ENCODE measurements around the gene ARFGAP3. TPM values are rescaled to one million over a fixed set of nuclear protein-coding genes. Genes with fewer than 3 reads are reported as not detected.
A peak's percentile ranks its signal among the peaks of the same experiment; 100 is the strongest.
"Not testable (repeated sequence)": the region's sequence is repeated elsewhere in the genome, so short reads cannot be mapped to it uniquely, and the experiment has no call there.

ARFGAP3 gene
- total RNA-seq, 1 donor from 2014 or later = 78.2 TPM

DNA sequence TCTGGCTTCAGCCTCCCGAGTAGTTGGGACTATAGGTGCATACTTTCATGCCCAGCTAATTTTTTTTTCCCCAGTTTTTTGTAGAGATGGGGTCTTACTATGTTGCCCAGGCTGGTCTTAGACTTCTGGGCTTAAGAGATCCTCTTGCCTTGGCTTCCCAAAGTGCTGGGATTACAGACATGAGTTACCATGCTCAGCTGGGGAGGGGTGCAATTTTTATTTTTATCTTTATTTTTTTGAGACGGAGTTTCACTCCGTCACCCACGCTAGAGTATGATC, 86.7 kb downstream of the ARFGAP3 start:
- no peak for DNase-seq (ENCODE audit: low read depth)

- DNase-seq (ENCODE audit: low read depth) = peak; percentile 95
These were observed 87.3 kb downstream of the ARFGAP3 start for GRCh38 chr22:42769574-42770447.

DNA sequence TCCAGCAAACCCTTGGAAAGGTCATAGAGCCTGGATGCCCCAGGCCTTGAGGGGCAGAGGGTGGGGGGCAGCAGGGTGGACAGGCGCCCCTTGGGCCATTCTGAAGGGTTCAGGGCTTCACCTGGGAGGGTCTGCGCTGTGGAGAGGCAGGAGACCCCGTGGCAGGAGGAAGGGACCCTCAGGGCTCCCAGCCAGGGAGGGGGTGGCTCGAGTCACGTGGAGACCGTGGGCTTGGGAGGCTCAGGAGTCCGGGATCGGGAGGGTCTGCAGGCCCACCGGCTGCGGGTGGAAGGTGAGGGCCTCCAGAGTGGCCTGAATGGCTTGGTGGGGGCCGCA, 87.9 kb downstream of the ARFGAP3 start:
- no peak for DNase-seq (ENCODE audit: low read depth)

GRCh38 chr22:42768385-42769035, 88.6 kb downstream of the ARFGAP3 start:
- DNase-seq (ENCODE audit: low read depth) = no peak

DNA sequence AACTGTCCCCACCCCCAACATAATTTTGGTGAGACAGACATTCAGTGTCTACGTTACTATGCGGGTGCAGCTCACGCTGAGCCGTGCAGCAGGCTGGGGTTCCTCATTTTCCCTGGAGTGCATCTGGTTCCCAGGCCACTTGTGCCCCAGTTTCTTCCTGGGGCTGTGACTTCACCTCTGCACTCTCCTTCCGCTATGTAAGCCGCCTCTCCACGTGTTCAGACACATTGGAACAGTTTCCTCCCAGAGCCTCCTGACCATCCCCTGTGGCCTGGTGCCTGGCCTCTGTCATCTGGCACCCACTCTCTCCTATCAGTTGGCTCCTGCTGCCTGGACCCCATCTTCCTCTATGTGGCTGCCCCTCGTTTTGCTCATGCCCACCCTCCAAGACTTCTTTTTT, 90.2 kb downstream of the ARFGAP3 start:
- DNase-seq (ENCODE audit: low read depth) = no peak

GRCh38 chr22:42764895-42765363, 92.1 kb downstream of the ARFGAP3 start:
- no peak for DNase-seq (ENCODE audit: low read depth)

- DNase-seq (ENCODE audit: low read depth) = no peak
These were observed 93.0 kb downstream of the ARFGAP3 start for GRCh38 chr22:42763965-42764480.

DNA sequence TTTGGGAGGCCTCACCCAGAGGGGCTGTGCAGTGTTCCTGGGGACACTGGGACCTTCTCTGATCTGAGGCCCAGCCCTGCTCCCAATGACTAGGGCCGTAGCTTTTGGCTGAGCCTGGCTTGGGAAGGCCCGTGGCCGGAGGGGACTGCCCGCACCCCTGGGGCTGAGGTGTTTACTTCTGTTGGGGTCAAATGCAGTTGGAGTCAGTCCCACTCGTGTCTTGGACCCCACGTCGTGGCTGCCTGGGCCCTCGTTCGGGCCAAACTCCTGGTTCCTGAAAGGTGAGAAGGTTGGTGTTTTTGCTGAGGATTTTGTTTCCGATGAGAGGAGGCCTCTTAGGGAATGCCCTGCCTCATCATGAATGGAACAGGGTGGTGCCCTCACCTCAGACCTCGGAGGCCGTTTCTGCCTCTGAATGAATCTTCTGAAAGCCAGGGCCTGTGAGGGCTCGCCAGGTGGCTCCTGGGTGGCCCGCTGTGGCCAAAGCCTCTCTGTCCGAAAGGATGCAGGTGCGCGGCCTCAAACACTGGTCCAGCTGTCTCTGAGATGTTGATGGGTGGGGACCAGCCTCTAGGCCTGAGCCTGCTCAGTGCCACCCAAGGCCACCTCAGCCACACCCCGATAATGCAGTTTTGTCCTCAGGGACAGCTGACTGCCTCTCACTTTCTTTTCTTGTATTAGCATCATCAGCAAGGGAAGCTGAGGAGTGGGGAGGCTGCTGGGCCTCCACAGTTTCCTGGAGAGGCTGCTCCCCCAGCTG, 96.1 kb downstream of the ARFGAP3 start:
- no peak for DNase-seq (ENCODE audit: low read depth)

DNA sequence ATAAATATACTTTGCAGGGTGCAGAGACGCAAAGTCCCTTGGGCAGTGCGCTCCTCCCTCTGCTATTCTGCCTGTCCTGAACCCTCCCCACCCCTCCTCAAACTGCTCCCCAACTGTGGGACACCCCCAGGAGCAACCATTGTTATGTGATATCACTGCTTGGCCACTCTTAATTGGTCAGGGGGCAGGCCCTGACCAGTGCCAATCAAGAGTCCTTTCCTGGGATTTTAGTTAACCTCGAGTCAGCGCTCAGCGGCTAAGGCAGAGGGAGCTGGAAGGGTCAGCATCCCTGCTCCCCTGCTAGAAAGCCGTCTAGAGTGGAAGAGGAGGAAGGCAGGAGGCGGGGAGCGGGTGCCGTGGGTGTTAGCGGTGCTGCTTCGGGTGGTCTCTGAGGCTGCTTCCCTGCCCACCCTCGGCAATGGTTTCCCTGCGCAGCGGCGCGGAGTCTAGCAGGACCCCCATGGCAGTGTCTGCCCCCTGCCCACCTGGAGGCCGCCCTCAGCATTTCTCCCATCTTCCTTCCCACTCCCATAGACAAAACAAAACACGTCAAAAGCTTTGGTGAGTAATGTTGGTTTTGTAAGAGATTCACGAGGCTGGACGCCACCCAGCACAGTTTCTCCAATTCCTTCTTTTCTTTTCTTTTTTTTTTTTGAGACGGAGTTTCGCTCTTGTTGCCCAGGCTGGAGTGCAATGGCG, 98.0 kb downstream of the ARFGAP3 start:
- DNase-seq (ENCODE audit: low read depth) = no peak

DNA sequence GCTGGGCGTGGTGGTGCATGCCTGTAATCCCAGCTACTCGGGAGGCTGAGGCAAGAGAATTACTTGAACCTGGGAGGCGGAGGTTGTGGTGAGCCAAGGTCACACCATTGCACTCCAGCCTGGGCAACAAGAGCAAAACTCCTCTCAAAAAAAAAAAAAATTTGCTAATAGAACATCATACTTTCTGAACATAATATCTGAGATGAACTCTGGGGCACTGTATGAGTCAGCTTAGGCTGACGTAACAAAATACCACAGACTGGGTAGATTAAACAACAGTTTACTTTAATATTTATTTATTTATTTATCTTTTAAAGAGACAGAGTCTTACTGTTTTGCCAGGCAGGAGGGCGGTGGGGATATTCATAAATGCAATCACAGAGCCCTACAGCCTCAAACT, 101.5 kb downstream of the ARFGAP3 start:
- not testable (repeated sequence) for DNase-seq (ENCODE audit: low read depth)

- DNase-seq (ENCODE audit: low read depth) = not testable (repeated sequence)
These were observed 102.0 kb downstream of the ARFGAP3 start for GRCh38 chr22:42755121-42755520.

DNA sequence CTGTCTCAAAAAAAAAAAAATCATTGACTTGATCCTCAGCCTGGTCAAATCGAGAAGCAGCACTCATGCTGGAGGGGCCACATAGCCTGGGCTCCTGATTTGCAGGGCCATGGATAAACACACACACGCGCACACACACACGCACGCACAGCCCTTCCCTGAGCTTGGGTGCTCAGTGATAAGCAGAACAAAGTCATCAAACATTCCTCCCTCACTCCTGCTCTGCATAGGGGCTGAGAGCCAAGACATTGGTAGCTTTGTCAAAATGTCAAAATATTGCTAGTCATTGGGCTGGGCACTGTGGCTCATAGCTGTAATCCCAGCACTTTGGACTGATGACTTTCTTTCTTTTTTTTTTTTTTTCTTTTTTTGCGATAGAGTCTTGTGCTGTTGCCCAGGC, 102.4 kb downstream of the ARFGAP3 start:
- DNase-seq (ENCODE audit: low read depth) = no peak

DNA sequence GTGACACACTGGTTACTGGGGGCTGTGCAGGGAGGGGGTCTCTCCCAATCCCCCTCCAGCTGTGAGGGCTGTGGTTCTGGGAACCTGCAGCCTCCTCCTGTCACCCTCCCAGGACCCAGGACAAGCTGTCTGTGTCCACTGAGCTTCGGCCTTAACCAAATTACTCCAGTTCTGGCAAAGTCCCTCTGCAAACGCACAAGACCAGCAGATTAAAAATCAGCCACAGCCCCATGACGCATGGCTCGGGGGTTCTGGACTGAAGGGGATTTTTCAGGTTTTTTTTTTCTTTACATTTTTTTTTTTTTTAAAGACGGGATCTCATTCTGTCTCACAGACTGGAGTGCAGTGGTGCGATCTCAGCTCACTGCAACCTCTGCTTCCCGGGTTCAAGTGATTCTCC, 104.2 kb downstream of the ARFGAP3 start:
- no peak for DNase-seq (ENCODE audit: low read depth)

DNA sequence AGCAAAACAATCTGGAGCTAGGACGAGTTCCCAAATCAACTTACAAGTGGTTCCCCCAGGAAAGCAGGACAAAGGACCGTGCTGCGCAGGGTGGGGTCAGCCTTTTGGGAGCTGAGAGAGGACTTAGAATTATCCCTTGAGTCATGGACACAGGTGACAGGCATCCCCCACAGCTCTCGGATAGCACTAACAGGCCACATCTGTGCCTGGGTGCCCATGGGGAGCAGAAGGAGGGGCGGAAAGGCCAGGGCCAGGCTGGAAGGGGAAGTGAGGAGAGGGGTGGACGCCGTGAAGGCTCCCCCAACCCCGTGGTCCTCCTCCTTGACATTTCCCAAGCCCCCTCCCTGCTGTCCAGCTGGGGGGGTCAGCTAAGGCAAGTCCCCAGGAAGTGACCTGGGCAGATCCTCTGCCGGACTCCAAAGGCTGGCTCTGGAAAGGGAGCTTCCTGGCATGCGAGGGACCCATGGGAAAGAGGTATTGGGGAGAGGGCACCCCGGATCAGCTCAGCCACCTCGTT, 104.8 kb downstream of the ARFGAP3 start:
- no peak for DNase-seq (ENCODE audit: low read depth)

DNA sequence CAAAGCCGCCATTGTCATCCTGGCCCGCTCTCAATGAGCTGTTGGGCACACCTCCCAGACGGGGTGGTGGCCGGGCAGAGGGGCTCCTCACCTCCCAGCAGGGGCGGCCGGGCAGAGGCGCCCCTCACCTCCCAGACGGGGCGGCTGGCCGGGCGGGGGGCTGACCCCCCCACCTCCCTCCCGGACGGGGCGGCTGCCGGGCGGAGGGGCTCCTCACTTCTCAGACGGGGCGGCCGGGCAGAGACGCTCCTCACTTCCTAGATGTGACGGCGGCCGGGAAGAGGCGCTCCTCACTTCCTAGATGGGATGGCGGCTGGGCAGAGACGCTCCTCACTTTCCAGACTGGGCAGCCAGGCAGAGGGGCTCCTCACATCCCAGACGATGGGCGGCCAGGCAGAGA, 106.7 kb downstream of the ARFGAP3 start:
- DNase-seq (ENCODE audit: low read depth) = not testable (repeated sequence)

DNA sequence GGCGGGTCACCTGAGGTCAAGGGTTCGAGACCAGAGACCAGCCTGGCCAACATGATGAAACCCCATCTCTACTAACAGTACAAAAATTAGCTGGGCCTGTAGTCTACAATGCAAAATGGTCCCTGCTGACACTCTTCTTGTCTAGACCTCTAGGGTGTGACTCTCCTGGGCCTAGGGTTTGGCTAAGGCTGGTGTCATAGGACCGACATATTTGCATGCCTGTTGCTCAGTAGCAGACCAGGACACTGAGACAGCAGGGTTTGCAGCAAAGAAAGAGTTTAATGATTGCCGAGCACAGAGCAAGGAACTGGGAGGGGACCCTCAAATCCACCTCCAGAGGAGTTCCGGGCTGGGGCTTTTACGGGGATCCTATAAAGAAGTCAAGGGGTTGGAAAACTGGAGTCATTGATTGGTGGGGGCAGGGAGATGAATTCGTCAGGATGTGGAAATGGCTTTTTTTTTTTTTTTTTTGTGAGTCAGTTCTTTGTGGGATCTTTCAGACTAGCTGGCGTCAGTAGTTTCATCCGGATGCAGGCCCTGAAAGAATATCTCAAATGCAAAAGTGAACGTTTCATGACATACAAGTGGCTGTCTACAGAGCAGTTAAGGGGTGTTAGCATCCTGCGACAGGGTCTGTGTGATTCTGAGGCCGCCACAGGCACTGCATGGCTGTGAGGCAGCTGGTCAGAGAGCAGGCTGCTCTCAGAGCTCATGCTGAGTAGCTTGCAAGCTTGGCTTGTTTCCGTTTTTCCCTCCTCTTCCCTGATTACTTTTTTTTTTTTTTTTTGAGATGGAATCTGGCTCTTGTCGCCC, 109.2 kb downstream of the ARFGAP3 start:
- DNase-seq (ENCODE audit: low read depth) = peak; percentile 50

Data from myocyte (in vitro differentiated cells).